DOHH2 (cell line): ENCODE data around the gene TSC22D3.

Experiments used
- H3F3A ChIP-seq: fragments of 200-600 bp; sonication (generic), shearing (Covaris generic); 2 replicates; pipeline ENCODE4 v1.6.0; 2016; ENCODE audit warnings: antibody characterized with exemption, mild to moderate bottlenecking; ENCODE audit not compliant: control insufficient read depth, insufficient read depth
- H3K27ac ChIP-seq: fragments of 200-600 bp; sonication (generic); 2 replicates; pipeline ENCODE4 v1.5.1; 2014; ENCODE audit warnings: low read depth, mild to moderate bottlenecking, low read length, moderate library complexity
- H3K27me3 ChIP-seq: fragments of 200-600 bp; sonication (generic); 2 replicates; pipeline ENCODE4 v1.6.1; 2014; ENCODE audit warnings: mild to moderate bottlenecking, low read length, mixed read lengths; ENCODE audit not compliant: control insufficient read depth
- H3K36me3 ChIP-seq: fragments of 200-600 bp; sonication (generic); 2 replicates; pipeline ENCODE4 v1.6.1; 2014; ENCODE audit warnings: mild to moderate bottlenecking, low read length, moderate library complexity, mixed read lengths; ENCODE audit not compliant: control insufficient read depth
- H3K4me1 ChIP-seq: fragments of 200-600 bp; sonication (generic); 2 replicates; pipeline ENCODE4 v1.6.1; 2014; ENCODE audit warnings: mild to moderate bottlenecking, low read length, mixed read lengths; ENCODE audit not compliant: control insufficient read depth
- H3K4me2 ChIP-seq: fragments of 200-600 bp; sonication (generic); 2 replicates; pipeline ENCODE4 v1.6.0; 2014; ENCODE audit warnings: mild to moderate bottlenecking, low read length, moderate library complexity
- H3K4me3 ChIP-seq: fragments of 200-600 bp; sonication (generic); 2 replicates; pipeline ENCODE4 v1.5.1; 2014; ENCODE audit warnings: mild to moderate bottlenecking, low read length, mixed read lengths
- H3K79me2 ChIP-seq: fragments of 200-600 bp; sonication (generic); 2 replicates; pipeline ENCODE4 v1.6.1; 2014; ENCODE audit warnings: mild to moderate bottlenecking, low read length, mixed read lengths; ENCODE audit not compliant: control insufficient read depth
- H3K9me2 ChIP-seq: fragments of 200-600 bp; sonication (generic); replicated peaks from 2 replicates; pipeline ENCODE4 v1.6.1; 2014; ENCODE audit warnings: mild to moderate bottlenecking, low read length, mixed read lengths; ENCODE audit not compliant: control insufficient read depth
- H3K9me3 ChIP-seq: fragments of 200-600 bp; sonication (generic); 2 replicates; pipeline ENCODE4 v1.6.1; 2014; ENCODE audit warnings: antibody characterized with exemption, low read length, mixed read lengths; ENCODE audit not compliant: control insufficient read depth, insufficient read depth
- H4K20me1 ChIP-seq: fragments of 200-600 bp; sonication (generic); 2 replicates; pipeline ENCODE4 v1.6.0; 2014; ENCODE audit warnings: low read depth, mild to moderate bottlenecking, antibody characterized with exemption, low read length, moderate library complexity; ENCODE audit not compliant: control insufficient read depth, insufficient read depth
- CTCF ChIP-seq: fragments of 200-600 bp; sonication (generic); IDR thresholded peaks from one replicate; pipeline ENCODE4 v1.5.1; 2014; ENCODE audit warnings: antibody characterized with exemption, mild to moderate bottlenecking, low read depth, low read length; ENCODE audit not compliant: poor library complexity, severe bottlenecking
- EZH2phosphoT487 ChIP-seq: fragments of 200-600 bp; sonication (generic); IDR thresholded peaks from 2 replicates; pipeline ENCODE4 v1.6.1; 2017; ENCODE audit warnings: borderline replicate concordance, mild to moderate bottlenecking, antibody characterized with exemption, low read length, moderate library complexity, mixed read lengths

TSC22D3 gene

GRCh38 chrX:107701493-107702121 lies 74.0 kb downstream of the TSC22D3 start:
- H4K20me1 ChIP-seq: no peaks in the 10 kb centered on the region
- H3K27me3 ChIP-seq: no peaks in the 10 kb centered on the region
- peak overlapping the region; percentile 90 for H3K27ac ChIP-seq
- H3K4me1 ChIP-seq: peaks cover 35% of the 10 kb centered on the region
- H3K9me3 ChIP-seq: no peaks in the 10 kb centered on the region
- no peaks in the 10 kb centered on the region for H3K36me3 ChIP-seq
- no peaks in the 10 kb centered on the region for H3K9me2 ChIP-seq
- H3F3A ChIP-seq: peaks cover 10% of the 10 kb centered on the region
- H3K79me2 ChIP-seq: no peaks in the 10 kb centered on the region
- peak overlapping the region; percentile 72 for H3K4me2 ChIP-seq
- TF ChIP-seq EZH2phosphoT487 (no peak), CTCF (no peak)
- peak overlapping the region; percentile 41 for H3K4me3 ChIP-seq

- Histone ChIP-seq H3K4me2 (peak overlapping the region; percentile 72), H3K27me3 (no peaks in the 10 kb centered on the region), H3K9me3 (no peaks in the 10 kb centered on the region), H3K36me3 (no peaks in the 10 kb centered on the region), H4K20me1 (no peaks in the 10 kb centered on the region), H3K4me3 (peak overlapping the region; percentile 37; the same call in 1 of the 2 replicates), H3K9me2 (no peaks in the 10 kb centered on the region), H3K4me1 (peaks cover 35% of the 10 kb centered on the region), H3K27ac (peak overlapping the region; percentile 90), H3K79me2 (no peaks in the 10 kb centered on the region), H3F3A (peaks cover 10% of the 10 kb centered on the region)
- TF ChIP-seq CTCF: no peak
- TF ChIP-seq EZH2phosphoT487: no peak
Measured at GRCh38 chrX:107700790-107701189, 74.8 kb downstream of the TSC22D3 start.

GRCh38 chrX:107700317-107700774 lies 75.2 kb downstream of the TSC22D3 start:
- Histone ChIP-seq H3K9me3 (no peaks in the 10 kb centered on the region), H3K36me3 (no peaks in the 10 kb centered on the region), H3K9me2 (no peaks in the 10 kb centered on the region), H3K4me3 (peak overlapping the region; percentile 37; the same call in 1 of the 2 replicates), H3K4me2 (peak overlapping the region; percentile 72), H4K20me1 (no peaks in the 10 kb centered on the region), H3F3A (peaks cover 10% of the 10 kb centered on the region), H3K79me2 (no peaks in the 10 kb centered on the region), H3K27me3 (no peaks in the 10 kb centered on the region), H3K27ac (peak overlapping the region; percentile 90), H3K4me1 (peaks cover 35% of the 10 kb centered on the region)
- TF ChIP-seq CTCF (no peak), EZH2phosphoT487 (no peak)
